H4 (cell line): ENCODE results near the gene KRT82. TPM values are rescaled to one million over a fixed set of nuclear protein-coding genes. Genes with fewer than 3 reads are reported as not detected.
"Not testable (repeated sequence)": the region's sequence is repeated elsewhere in the genome, so short reads cannot be mapped to it uniquely, and the experiment has no call there.

Experiments
- DNase-seq: peaks from one replicate; pipeline ENCODE4 v3.0.0-alpha.2; 2015; ENCODE audit warnings: low spot score
- total RNA-seq: library from RNA; depleted of rRNA; stranded (reverse); fragments of >200 nt; shearing (Covaris generic); gene quantifications from 2 replicates; pipeline ENCODE4 v1.2.3, GENCODE V29; 2014

Gene KRT82
- total RNA-seq, 1 experiment from 2014 or later, result not detected

GRCh38 chr12:52360663-52361271, 45.4 kb downstream of the KRT82 start:
- DNase-seq, result no peak

DNA sequence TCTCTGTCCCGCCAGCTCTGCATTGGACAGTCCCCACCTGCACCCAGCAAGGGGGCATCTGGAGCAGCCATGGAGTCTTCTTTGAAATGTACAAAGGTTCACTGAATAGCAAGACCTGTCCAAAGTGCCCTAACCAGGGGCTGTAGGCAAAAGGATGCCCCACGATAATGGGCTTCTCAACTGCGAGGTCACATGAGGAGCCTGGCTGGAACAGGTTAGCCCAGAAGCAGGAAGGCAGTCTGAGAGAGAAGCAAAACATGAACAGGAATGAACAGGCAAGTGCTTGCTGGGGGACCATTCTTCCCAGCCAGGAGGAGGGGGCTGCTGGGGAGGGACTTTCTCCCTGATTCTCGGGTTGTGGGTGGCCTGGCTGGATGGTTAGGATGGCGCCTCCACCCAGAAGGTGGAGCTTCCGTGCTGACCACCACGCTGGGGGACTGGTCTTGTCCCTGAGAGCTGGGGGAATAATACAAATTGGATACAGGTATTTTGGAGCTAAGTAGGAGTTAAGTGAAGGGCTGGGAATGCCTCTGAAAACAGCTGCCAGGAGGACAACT, 46.0 kb downstream of the KRT82 start:
- DNase-seq, result no peak

DNA sequence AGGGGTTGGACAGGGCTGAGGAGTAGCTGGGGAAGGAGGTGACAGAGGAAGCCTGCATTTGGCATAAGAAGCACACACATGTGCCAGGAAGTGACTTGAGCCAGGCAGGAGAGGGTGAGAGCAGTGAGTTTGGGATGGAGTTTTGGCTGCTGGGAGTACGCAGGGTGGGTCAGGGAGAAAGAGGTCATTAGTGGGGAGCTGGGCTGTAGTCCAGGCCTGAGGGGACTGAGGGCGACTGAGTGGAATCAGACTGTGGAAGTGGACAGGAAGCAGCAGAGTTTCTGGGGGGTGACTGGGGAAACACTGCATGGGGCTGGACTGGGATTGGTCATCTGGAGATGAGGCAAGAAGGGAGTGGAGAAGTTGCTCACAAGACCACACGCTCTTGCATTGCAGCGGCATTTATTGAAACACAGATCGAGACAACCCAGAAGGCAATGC, 46.5 kb downstream of the KRT82 start:
- DNase-seq, result no peak

- DNase-seq, result peak; percentile 48
These were observed 47.4 kb downstream of the KRT82 start for GRCh38 chr12:52358575-52359350.

DNA sequence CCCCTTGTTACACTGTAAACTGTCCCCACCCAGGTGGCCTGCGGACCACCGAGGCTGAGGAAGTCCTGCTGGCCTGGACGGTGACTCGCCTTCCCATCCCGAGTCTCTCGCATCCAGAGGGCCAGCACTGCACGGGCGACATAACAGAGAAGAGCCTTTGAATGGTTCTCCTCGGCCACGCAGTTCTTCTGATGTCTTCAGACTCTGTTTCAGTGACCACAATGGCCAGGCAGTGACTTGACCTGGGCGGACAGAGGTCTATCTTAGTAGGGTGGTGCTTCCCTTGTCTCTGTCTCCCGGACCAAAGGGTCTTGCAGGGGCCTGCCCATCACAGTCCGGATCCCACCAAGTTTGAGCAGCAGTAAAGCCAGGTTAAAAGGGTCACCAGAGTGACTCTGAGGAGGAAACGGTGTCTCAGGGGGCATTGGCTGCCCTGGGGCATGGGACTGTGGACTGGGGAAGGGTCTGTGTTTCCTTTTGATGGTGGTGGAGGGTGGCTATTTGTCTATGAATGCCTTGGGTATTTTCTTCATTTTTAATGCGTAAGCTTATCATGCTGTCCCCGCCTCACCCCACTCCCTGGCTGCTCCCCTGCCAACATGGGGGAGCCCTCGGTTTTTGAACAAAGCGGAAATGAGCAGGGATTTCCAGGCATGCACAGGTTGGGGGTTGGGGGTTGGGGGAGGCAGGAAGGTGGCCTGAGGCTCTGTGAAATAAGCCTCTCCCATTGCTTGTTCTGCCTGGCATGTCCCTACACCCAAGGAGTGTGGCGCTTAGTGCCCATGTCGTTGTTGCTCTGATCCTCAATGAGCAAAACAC, 49.2 kb downstream of the KRT82 start:
- no peak for DNase-seq

- DNase-seq, result no peak
These were observed 49.9 kb downstream of the KRT82 start for GRCh38 chr12:52356031-52356761.

- DNase-seq, result no peak
These were observed 51.0 kb downstream of the KRT82 start for GRCh38 chr12:52355176-52355575.

DNA sequence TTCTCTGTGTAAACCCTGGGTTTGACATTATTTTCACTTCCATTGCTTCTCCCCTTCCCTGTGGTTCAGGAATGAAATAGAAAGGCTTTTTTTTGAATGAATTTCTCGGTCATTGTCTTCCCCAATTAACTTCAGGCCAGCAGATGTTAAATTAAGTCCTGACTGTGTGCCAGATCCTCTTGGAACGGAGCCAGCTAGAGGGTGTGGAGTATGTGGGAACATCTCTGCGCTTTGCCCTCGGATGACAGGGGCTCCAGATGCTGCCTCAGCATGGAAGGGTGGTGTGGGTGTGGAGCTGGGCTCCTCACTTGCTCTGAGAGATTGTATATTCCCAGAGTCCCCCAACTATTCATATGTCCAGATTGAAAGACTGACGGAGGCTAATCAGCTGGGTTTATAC, 51.9 kb downstream of the KRT82 start:
- no peak for DNase-seq

GRCh38 chr12:52353766-52354165, 52.4 kb downstream of the KRT82 start:
- no peak for DNase-seq

- no peak for DNase-seq
These were observed 53.2 kb downstream of the KRT82 start for GRCh38 chr12:52352951-52353350.

DNA sequence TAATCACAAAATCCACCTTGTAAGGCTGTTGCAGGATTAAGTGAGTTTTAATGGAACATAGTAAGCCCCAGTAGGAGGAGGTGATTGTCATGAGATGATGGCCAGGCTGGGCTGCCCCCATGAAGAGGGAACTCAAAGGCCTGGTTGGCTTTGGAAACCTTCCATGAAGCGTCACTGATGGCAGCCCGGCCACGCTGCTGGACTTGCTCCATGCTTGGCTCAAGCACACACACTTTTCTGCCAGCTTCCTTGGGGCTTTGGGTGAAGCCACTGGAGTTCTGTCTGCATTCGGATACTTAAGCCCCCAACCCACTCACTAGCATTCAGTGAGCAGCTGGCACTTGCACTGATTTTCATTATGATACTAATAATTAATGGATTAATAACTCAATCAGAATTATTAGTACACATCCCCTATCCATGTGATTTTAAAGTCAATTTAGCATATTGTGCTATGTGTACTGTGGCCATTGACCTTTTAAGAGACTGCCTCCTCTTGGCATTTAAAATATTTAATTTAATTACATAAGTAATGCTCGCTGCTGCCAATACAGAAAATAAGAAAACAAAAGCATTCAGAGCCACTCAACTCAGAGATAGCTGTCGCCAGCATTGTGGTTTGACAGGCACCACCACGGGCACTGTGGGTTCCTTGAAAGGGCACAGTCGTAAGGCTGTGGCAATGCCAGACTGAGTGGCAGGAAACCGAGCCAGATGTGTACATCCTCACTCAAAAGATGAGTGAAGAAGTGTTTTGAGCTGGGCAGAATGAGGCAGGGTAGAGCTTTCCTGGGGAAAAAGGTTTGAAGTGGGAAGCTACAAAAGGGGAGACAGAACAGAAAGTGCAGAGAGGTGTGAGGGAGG, 54.7 kb downstream of the KRT82 start:
- DNase-seq, result no peak

- DNase-seq, result no peak
These were observed 55.3 kb downstream of the KRT82 start for GRCh38 chr12:52350786-52351185.

DNA sequence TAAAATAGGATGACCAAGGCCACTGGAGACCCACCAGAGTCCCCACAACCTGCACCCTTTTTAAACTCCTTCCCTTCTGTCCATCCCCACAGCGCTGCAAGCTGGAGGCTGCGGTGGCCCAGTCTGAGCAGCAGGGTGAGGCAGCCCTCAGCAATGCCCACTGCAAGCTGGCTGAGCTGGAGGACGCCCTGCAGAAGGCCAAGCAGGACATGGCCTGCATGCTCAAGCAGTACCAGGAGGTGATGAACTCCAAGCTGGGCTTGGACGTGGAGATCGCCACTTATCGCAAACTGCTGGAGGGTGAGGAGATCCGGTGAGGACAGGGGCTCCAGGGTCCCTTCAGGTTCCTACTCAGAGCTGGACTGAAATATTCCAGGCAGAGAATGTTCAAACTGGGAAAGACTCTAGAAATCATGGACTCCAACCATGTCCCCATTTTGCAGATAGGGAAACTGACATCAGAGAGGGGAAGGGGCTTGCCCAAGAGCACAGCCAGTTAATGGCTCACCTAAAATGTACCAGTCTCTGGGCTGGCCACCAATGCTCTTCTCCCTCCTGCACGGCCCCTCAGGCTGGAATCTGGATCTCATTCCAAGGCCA, 56.0 kb downstream of the KRT82 start:
- no peak for DNase-seq

DNA sequence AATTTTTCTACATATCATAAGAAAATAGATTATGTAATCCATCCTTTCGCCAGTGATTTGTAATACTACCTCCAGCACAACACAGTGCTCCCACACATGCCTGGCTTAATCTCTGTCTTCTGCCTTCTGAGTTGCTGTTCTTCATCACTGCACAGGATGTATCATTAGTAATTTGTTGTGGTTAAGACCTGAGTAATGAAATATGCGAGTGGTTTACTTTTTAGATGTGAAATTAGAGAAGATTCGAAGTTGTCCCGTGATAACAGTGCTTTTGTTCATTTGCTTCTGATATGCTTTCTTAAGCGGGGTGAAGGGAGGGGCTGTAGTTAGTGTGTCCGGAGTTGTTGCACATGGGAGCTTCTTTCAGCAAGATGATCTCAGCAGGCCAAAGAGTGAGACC, 56.9 kb downstream of the KRT82 start:
- no peak for DNase-seq

GRCh38 chr12:52347551-52348510, 58.3 kb downstream of the KRT82 start:
- no peak for DNase-seq

DNA sequence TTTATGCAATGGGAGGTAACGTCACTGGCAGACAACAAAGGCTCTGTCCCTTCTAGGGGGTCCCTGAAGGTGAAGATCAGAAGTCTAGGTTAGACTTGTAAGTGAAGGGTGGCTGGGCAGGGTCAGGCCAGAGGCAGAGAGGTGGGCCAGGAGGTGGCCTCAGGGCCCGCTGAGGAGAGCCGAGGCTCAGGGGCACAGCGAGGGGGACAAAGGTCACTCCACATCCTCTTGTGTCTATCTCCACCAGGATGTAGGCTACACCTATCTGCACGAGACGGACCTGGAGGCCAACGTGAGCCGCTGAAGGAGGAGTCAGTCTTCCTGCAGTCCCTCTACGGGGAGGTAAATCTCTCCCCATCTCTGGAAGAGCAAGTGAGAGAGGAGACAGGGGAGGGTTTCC, 59.1 kb downstream of the KRT82 start:
- DNase-seq, result no peak

DNA sequence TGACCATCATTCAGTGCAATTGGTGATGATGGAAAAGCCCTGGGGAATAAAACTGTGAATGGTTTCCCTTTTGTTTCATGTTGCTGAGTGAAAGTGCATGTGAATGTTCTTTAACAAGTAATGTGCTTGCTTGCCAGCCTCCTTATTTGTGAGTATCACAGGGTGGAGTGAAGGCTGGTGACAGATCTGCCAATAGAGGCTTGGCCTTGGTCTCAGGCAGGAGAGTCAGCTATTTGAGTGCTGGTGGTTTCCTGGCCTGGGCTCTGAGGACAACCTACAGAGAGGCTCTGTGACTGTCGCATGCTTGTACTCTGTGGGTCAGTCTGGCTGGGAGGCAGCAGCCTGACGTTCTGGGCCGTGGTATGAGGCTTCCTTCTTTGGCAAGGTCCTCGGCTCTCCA, 59.5 kb downstream of the KRT82 start:
- no peak for DNase-seq

DNA sequence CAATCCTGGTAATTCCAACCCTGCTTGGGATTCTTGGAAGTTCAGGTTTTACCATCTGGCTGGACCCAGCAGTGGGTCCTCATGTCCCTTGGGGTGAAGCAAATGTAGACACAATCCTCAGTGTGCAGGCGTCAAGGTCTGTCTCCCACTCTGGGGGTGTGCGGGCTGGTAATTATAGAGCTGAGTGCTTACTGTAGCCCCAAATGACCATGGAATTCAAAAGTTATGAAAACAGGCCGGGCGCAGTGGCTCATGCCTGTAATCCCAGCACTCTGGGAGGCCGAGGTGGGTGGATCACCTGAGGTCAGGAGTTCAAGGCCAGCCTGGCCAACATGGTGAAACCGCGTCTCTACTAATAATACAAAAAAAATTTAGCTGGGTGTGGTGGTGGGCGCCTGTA, 61.1 kb downstream of the KRT82 start:
- DNase-seq, result not testable (repeated sequence)

GRCh38 chr12:52344111-52344510, 62.0 kb downstream of the KRT82 start:
- no peak for DNase-seq
